Heart left ventricle (tissue), 16 donors: ENCODE data around the gene MMD2. TPM values are rescaled to one million over a fixed set of nuclear protein-coding genes. Genes with fewer than 3 reads are reported as not detected.
"Not testable (repeated sequence)": the region's sequence is repeated elsewhere in the genome, so short reads cannot be mapped to it uniquely, and the experiment has no call there.

ENCODE experiments used
- ATAC-seq, 4 donors: fragments of 200-7000 bp; cut with Tn5 transposase; one replicate each; pipeline ENCODE4 v1.9.1; 2020 to 2022; ENCODE audit warnings: moderate library complexity in 4 of 4, mild to moderate bottlenecking in 3 of 4, moderate number of reproducible peaks in 1 of 4
- DNase-seq, 5 donors: peaks; one replicate each; pipeline ENCODE4 v3.0.0-alpha.2; 2020
- H3K27ac ChIP-seq, 12 donors: fragments of 200-600 bp; sonication (generic) in 4 of 12; one replicate each; pipeline versions ENCODE4 v1.5.0 to v1.8.0; 2016 to 2022; ENCODE audit warnings: mild to moderate bottlenecking in 2 of 12
- H3K27me3 ChIP-seq, 9 donors: fragments of 200-600 bp; sonication (generic) in 2 of 9; one replicate each; pipeline versions ENCODE4 v1.5.1 to v1.8.0; 2016 to 2022; ENCODE audit warnings: mild to moderate bottlenecking in 3 of 9
- H3K36me3 ChIP-seq, 9 donors: fragments of 200-600 bp; sonication (generic) in 2 of 9; one replicate each; pipeline versions ENCODE4 v1.5.0 to v1.8.0; 2018 to 2022; ENCODE audit warnings: mild to moderate bottlenecking in 2 of 9
- H3K4me1 ChIP-seq, 12 donors: fragments of 200-600 bp; sonication (generic) in 4 of 12; one replicate each; pipeline versions ENCODE4 v1.5.0 to v1.8.0; 2016 to 2022; ENCODE audit warnings: mild to moderate bottlenecking in 3 of 12
- H3K4me3 ChIP-seq, 12 donors: fragments of 200-600 bp; sonication (generic) in 4 of 12; one replicate each; pipeline versions ENCODE4 v1.5.0 to v1.8.0; 2017 to 2022; ENCODE audit warnings: mild to moderate bottlenecking in 9 of 12, moderate library complexity in 4 of 12
- H3K9me3 ChIP-seq, 12 donors: fragments of 200-600 bp; sonication (generic) in 4 of 12; one replicate each; pipeline versions ENCODE4 v1.5.0 to v1.8.0; 2016 to 2022; ENCODE audit warnings: mild to moderate bottlenecking in 1 of 12
- CTCF ChIP-seq, 12 donors: fragments of 200-600 bp; sonication (generic) in 4 of 12; IDR thresholded peaks; one replicate each; pipeline versions ENCODE4 v1.5.0 to v1.8.0; 2018 to 2022; ENCODE audit warnings: antibody characterized with exemption in 12 of 12, mild to moderate bottlenecking in 5 of 12
- POLR2A ChIP-seq, 2 donors: fragments of 450-650 bp; IDR thresholded peaks; one replicate each; pipeline ENCODE4 v1.6.1; 2017; ENCODE audit warnings: antibody characterized with exemption in 2 of 2, mild to moderate bottlenecking in 2 of 2, moderate library complexity in 2 of 2
- WGBS, 4 donors: extraction: QIAGEN DNeasy Blood & Tissue Kit in 2 of 4; methylation state at CpG; one replicate each; pipeline versions ENCODE4 v1.1.5 to v1.1.7; 2013 to 2018; 5-methylcytosine and 5-hydroxymethylcytosine counted together
- intact Hi-C, 10 donors: fragments of 100-400 bp; cut with DNase I; formaldehyde crosslinking; loops; one replicate each; pipeline versions ENCODE4 v1.11.1 to v1.14.2; 2022
- polyA plus RNA-seq, 2 donors: library from polyadenylated mRNA; stranded (reverse); fragments of 200-250 nt; gene quantifications; one replicate each; pipeline ENCODE4 v1.2.3, GENCODE V29; 2013
- total RNA-seq, 9 donors: library from RNA; depleted of rRNA in 2 of 9; stranded (reverse); fragments of >200 nt in 2 of 9; fragmentation: NEBNext Ultra II Directional in 3 of 9; extraction: Animal tissue kit (Norgen Biotek cat#: 25700) in 3 of 9; gene quantifications; one replicate each; pipeline versions ENCODE4 v1.1.0 to v1.2.4, GENCODE V29; 2016 to 2023
- donor health status: ischemic (EF 13 %, LVEDD 7.1; RV severe dilation, severe dysfunction).
- donor health status: healthy with polysubstance abuse.
- donor health status: DM: no; HTN: yes; CAD: no.
- donor health status: DM: no; HTN: no; CAD: no.
- donor health status: ischemic (EF 25% LVEDD 6.9; RV normal size, moderate dysfunction).
- donor health status: ischemic (EF 25% LVEDD 5.7; RV mildly dilated, moderate dysfunction).
- donor health status: healthy.
- donor health status: DM: yes; HTN: yes; CAD: no.
- donor health status: ischemic (EF 35%, LVEDD 5.7; RV mildly dilated, moderate dysfunction).
- donor health status: nonischemic (EF 11% LVEDD 7.7; RV severe dilation, severe dysfunction).
- donor health status: DM: yes; HTN: yes; CAD: no.
- donor health status: PGD.
- donor health status: ischemic (EF 29% LVEDD 5.4; RV normal size, mild dysfunction).
- donor health status: nonischemic (EF 23%, LVEDD 6.1; RV moderate dilation, normal function).

MMD2 gene
- total and polyA plus RNA-seq, 11 donors, result not detected

- WGBS, 4 donors, result 77 to 91% (median 90%) methylated on average over 9 of the region's 9 CpGs
- Histone ChIP-seq H3K9me3 (peaks cover 0 to 10% (median 0%) of the 10 kb centered on the region in 12 donors), H3K27ac (no peak overlapping the region), H3K4me3 (no peak overlapping the region), H3K27me3 (no peaks in the 10 kb centered on the region), H3K36me3 (no peaks in the 10 kb centered on the region), H3K4me1 (no peaks in the 10 kb centered on the region)
- no peak for DNase-seq
- ATAC-seq, result no peak
- intact Hi-C loops, result no loop called here
- TF ChIP-seq CTCF (IDR thresholded peaks at IDR 0.05) (no peak), POLR2A (IDR thresholded peaks at IDR 0.05) (no peak)
Observed at GRCh38 chr7:4894482-4894881, 64.5 kb downstream of the MMD2 start.

- Histone ChIP-seq H3K27me3 (no peaks in the 10 kb centered on the region), H3K36me3 (no peaks in the 10 kb centered on the region), H3K27ac (no peak overlapping the region), H3K9me3 (peaks cover 0 to 10% (median 0%) of the 10 kb centered on the region in 12 donors), H3K4me3 (no peak overlapping the region), H3K4me1 (no peaks in the 10 kb centered on the region)
- no peak for DNase-seq
- intact Hi-C loops, result no loop called here
- no peak for TF ChIP-seq POLR2A (IDR thresholded peaks at IDR 0.05)
- TF ChIP-seq CTCF (IDR thresholded peaks at IDR 0.05), result no peak
- WGBS, 4 donors, result 82 to 84% (median 83%) methylated on average over 8 of the region's 8 CpGs
- no peak for ATAC-seq
Observed at GRCh38 chr7:4893929-4894475, 65.0 kb downstream of the MMD2 start.

DNA sequence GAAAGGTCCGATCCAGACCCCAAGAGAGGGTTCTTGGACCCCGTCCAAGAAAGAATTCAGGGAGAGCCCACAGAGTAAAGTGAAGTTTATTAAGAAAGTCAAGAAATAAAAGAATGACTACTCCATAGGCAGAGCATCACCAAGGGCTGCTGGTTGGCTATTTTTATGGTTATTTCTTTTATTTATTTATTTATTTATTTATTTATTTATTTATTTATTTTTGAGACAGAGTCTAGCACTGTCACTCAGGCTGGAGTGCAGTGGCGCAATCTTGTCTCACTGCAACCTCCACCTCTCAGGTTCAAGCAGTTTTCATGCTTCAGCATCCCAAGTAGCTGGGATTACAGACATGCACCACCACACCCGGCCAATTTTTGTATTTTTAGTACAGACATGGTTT is 65.8 kb downstream of the MMD2 start:
- ATAC-seq, H3K27me3 ChIP-seq, H3K27ac ChIP-seq, DNase-seq, H3K9me3 ChIP-seq, intact Hi-C loops, H3K36me3 ChIP-seq, H3K4me3 ChIP-seq, H3K4me1 ChIP-seq: not testable (repeated sequence)
- 71 to 77% (median 73%) methylated on average over 4 of the region's 4 CpGs for WGBS, 4 donors

GRCh38 chr7:4891522-4891921 is 67.5 kb downstream of the MMD2 start:
- ATAC-seq, H3K36me3 ChIP-seq, DNase-seq, H3K4me1 ChIP-seq, H3K4me3 ChIP-seq, H3K27me3 ChIP-seq, intact Hi-C loops, H3K9me3 ChIP-seq, H3K27ac ChIP-seq: not testable (repeated sequence)
- WGBS, 4 donors, result 47 to 73% (median 58%) methylated on average over 2 of the region's 2 CpGs

DNA sequence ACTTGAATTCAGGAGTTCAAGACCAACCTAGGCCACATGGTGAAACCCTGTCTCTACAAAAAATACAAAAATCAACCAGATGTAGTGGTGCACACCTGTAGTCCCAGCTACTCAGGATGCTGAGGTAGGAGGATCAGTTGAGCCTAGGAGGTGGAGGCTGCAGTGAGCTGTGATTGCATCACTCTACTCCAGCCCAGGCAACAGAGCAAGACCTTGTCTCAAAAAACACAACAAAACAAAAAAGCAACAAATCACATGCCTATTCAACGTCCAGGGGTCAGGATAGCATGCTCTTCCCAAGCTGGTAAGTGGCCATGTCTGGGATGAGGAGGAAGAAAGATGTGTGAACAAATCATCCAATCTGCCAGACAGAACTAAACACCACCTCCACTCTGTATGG is 69.3 kb downstream of the MMD2 start:
- Histone ChIP-seq H3K4me1 (no peaks in the 10 kb centered on the region), H3K27me3 (no peaks in the 10 kb centered on the region), H3K4me3 (no peak overlapping the region), H3K36me3 (no peaks in the 10 kb centered on the region), H3K27ac (no peak overlapping the region), H3K9me3 (peaks cover 0 to 10% (median 0%) of the 10 kb centered on the region in 12 donors)
- intact Hi-C loops, result loop anchor here in 5 of 10 donors (5.0 to 10.0 kb wide), 6 partner anchors 55 to 285 kb away; partner anchors contain the start of gene FOXK1 (in 1 of the 5)
- no peak for DNase-seq
- ATAC-seq, result no peak
- no peak for TF ChIP-seq POLR2A (IDR thresholded peaks at IDR 0.05)
- TF ChIP-seq CTCF (IDR thresholded peaks at IDR 0.05), result no peak
- 47 to 75% (median 62%) methylated on average over 1 of the region's 1 CpG for WGBS, 4 donors
